Retinal pigment epithelial cell (primary cell): ENCODE data around the gene OVCA2.
A peak's percentile ranks its signal among the peaks of the same experiment; 100 is the strongest.

Experiments used
- DNase-seq: peaks from one replicate; pipeline ENCODE4 v3.0.0-alpha.2; 2010; ENCODE audit warnings: low read depth
- H3K4me3 ChIP-seq: 2 replicates; pipeline ENCODE4 v1.5.1; 2011; ENCODE audit warnings: mild to moderate bottlenecking, low read length, control low read depth, moderate library complexity
- TF ChIP-seq, protein P1 (sequence below): conservative IDR thresholded peaks from 2 replicates; pipeline ENCODE4 v1.5.1; 2011; ENCODE audit warnings: low read depth, low read length, control low read depth, inconsistent platforms

Gene OVCA2

DNA sequence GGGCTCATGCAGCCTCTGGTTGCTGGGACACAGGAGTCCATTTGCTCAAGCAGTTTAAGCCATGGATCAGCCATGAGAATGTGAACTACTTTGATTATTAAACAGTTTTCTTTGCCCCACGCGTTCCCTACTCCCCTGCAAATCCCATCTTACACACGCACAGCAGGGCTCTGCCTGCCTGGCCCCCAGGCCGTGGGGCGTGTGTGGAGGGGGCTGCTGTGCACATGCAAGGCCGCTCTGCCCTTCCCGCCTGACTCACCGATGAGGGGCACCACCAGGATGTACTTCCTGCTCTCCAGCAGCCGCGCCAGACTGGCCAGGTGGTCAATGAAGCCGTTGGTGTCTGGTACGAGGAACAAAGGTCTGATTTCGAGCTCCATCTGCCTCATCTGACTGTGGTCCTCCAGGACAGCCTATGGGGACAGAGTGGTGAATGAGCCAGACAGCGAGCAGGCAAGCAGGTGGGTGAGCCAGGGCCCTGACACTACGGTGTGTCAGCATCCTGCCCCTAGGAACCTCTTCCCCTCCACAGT lies 26.8 kb downstream of the OVCA2 start:
- TF ChIP-seq, protein P1, sequence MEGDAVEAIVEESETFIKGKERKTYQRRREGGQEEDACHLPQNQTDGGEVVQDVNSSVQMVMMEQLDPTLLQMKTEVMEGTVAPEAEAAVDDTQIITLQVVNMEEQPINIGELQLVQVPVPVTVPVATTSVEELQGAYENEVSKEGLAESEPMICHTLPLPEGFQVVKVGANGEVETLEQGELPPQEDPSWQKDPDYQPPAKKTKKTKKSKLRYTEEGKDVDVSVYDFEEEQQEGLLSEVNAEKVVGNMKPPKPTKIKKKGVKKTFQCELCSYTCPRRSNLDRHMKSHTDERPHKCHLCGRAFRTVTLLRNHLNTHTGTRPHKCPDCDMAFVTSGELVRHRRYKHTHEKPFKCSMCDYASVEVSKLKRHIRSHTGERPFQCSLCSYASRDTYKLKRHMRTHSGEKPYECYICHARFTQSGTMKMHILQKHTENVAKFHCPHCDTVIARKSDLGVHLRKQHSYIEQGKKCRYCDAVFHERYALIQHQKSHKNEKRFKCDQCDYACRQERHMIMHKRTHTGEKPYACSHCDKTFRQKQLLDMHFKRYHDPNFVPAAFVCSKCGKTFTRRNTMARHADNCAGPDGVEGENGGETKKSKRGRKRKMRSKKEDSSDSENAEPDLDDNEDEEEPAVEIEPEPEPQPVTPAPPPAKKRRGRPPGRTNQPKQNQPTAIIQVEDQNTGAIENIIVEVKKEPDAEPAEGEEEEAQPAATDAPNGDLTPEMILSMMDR = no peak
- peak; percentile 66 for DNase-seq
- no peak overlapping the region for H3K4me3 ChIP-seq

DNA sequence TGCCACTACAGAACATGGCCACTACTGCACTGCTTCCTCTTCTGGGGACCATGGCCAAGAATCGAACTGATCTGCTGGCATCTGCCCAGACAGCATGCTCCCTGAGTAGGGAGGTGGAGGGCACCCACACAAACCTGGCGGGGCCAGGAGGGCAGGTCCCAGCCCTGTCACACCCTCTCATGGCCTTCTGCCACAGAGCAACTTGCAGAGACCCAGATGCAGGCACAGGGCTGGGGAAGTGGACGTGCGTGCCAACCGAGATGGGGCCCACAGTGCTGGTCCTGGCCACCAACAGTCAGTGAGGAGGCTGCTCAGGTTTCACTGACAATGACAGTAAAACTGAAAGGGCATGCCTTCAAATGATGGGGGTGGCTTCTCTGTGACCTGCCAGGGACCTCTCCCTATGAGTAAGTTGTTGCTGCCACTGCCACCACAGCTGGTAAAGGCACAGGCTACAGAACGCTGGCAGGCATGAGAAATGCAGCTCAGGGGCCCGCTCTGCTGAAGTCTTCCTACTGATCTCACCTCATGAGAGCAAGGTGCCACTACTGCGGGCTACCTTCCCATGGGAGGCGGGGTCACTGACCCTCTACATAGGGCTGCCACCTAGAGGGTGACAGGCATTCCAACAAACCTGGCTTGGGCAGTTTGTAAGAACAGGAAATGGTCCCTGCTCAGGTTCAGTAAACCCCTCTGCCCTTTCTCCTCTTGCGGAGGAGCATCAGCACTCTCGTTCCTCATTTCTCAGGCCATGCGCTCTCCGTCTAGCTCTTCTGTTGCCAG lies 28.6 kb downstream of the OVCA2 start:
- H3K4me3 ChIP-seq = no peak overlapping the region
- DNase-seq = no peak
- TF ChIP-seq, protein P1 = no peak

DNA sequence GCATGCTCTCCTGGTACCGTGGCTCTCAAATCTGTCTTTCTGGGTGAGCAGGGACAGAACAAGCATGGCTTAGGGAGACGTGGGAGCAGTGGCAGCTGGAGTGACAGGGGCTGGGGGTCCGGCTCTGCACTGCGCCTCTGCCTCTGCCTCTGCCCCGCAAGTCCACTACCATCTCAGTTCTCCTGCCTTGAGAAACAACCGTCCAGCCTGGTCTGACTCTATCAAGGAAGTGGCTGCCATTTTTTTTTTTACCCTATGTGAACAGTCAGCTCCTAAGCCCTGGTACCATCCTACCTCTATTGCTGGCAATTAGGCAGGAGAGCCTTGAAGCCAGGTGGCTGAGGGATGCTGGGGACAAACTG lies 29.2 kb downstream of the OVCA2 start:
- no peak for DNase-seq
- no peak overlapping the region for H3K4me3 ChIP-seq
- TF ChIP-seq, protein P1 = no peak

DNA sequence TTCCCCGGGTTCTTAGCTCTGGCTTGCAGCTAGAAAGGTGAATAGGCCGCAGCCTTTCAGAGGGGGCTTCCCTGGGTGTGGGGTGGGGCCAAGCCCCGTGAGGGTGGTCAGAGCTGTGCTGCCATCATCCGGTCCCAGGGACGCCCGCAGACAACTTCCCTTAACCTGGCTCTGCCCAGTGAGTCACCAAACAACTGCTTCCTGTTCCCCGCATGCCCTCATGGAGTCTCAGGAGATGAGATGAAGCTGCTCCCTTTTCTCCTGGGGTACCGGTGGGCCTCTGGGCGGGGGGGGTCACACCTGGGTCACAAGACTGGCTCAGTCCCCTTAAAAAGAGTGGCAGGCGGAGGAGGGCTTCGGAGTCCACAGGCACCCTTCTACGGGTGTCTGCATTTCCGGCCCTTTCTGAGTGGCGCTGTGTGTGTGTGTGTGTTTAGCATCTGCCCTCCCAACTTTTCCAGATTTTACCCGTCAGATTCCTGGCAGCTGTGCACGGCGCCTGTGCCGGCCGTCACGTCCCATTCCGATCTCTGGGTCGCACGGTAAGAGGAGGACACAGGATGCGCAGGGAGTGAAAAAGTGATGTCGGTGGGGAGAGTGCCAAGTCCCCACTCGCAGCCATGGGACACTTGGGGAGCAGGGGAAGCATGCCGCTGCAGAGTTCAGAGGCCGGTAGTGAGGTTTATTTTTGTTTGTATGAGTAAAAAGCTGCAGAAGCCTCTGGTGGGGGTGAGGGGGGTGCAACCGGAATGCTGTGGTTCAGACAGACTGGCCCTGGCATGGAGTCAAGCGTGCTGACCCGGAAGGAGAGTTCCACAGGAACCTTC lies 29.8 kb downstream of the OVCA2 start:
- no peak for DNase-seq

DNA sequence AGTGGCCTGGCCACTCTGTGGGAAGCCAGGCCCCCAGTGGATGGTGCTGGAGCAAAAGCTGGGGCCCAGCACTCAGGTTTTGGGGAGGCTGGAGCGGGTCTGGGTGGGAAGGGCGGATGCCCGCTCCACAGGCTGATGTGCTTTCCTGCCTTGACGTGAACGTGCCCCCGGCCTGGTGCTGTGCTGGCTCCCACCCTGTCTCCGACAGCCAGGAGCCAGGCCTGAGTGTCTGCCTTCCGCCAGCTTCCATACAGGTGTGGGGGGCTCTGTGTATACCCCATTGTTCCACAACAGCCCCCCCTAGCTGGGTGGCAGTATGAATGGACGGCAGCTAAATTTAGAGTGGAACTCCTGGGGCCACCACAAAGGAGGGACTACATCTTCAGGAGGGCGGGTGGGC lies 33.1 kb downstream of the OVCA2 start:
- TF ChIP-seq, protein P1 = no peak
- DNase-seq = no peak
- no peak overlapping the region for H3K4me3 ChIP-seq

More for the DNA sequence above, 29.8 kb downstream of the OVCA2 start:
- no peak overlapping the region for H3K4me3 ChIP-seq
- TF ChIP-seq, protein P1 = no peak

DNA sequence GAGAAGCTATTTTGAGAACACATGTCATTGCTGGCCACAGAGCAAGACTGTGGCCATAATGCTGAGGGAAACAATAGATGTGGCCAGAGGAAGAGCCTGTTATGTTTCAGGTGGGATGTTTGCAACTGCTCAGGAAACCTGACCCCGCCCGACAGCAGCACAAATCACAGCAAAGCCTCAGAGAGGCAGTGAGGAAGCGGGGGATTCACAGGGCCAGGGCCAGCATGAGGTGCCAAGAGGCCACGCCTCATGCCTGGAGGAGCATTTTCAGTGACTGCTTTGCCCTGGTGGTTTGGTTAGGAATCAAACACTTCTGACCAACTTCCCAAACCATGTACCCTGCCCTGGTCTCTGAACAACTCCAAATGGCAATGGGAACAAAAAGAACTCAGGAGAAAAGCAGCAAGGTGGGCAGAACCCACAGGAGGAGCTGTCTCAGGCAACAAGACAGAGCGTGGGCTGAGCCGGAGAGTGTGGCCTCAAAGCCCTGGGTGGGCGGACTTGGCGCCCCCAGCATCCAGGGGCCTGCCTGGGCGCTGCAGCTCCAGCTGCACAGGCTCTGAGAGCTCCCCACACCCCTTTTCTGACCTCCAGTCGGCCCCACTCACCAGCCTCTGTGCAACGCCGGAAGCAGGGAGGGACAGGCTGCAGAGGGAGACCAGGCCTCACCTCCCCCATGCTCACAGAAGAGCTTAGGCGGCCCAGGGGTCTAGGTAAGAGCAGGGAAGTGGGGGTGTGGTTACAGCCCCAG lies 33.7 kb downstream of the OVCA2 start:
- TF ChIP-seq, protein P1 = peak; percentile 8
- DNase-seq = no peak
- H3K4me3 ChIP-seq = no peak overlapping the region
